Psoas muscle (tissue), 8 donors: ENCODE measurements around the gene PGAM5. TPM values are rescaled to one million over a fixed set of nuclear protein-coding genes. Genes with fewer than 3 reads are reported as not detected.
A peak's percentile ranks its signal among the peaks of the same experiment; 100 is the strongest.

Source experiments
- ATAC-seq, 4 donors: fragments of 200-7000 bp; cut with Tn5 transposase; one replicate each; pipeline ENCODE4 v1.9.1; 2020; ENCODE audit warnings: moderate library complexity in 3 of 4, mild to moderate bottlenecking in 2 of 4
- DNase-seq, 2 donors: peaks; one replicate each; pipeline ENCODE4 v3.0.0-alpha.2; 2020
- H3K27ac ChIP-seq: fragments of 200-600 bp; one replicate; pipeline ENCODE4 v1.8.0; 2022
- H3K27me3 ChIP-seq, 3 donors: fragments of 200-600 bp in 1 of 3; one replicate each; pipeline versions ENCODE4 v1.6.1 to v1.8.0; 2013 to 2022; ENCODE audit warnings: low read length in 2 of 3, mild to moderate bottlenecking in 2 of 3, moderate library complexity in 1 of 3; ENCODE audit not compliant: insufficient read depth in 3 of 3
- H3K36me3 ChIP-seq, 2 donors: fragments of 200-600 bp in 1 of 2; one replicate each; pipeline versions ENCODE4 v1.6.1 to v1.8.0; 2013 to 2022; ENCODE audit warnings: low read depth in 1 of 2, mild to moderate bottlenecking in 1 of 2, moderate library complexity in 1 of 2; ENCODE audit not compliant: insufficient read depth in 1 of 2
- H3K4me1 ChIP-seq: fragments of 200-600 bp; one replicate; pipeline ENCODE4 v1.8.0; 2022
- H3K4me3 ChIP-seq: fragments of 200-600 bp; one replicate; pipeline ENCODE4 v1.8.0; 2022; ENCODE audit warnings: mild to moderate bottlenecking
- H3K9me3 ChIP-seq: fragments of 200-600 bp; one replicate; pipeline ENCODE4 v1.8.0; 2022
- CTCF ChIP-seq: fragments of 200-600 bp; IDR thresholded peaks from one replicate; pipeline ENCODE4 v1.8.0; 2022; ENCODE audit warnings: antibody characterized with exemption
- WGBS, 3 donors: extraction: QIAGEN DNeasy Blood & Tissue Kit; methylation state at CpG; one replicate each; pipeline versions ENCODE4 v1.1.6 to v1.1.7; 2013; 5-methylcytosine and 5-hydroxymethylcytosine counted together
- intact Hi-C, 2 donors: fragments of 100-400 bp; cut with DNase I; formaldehyde crosslinking; loops; one replicate each; pipeline versions ENCODE4 v1.11.0 to v1.14.2; 2022
- polyA plus RNA-seq, 3 donors: library from polyadenylated mRNA; stranded (reverse); fragments of 200-250 nt; gene quantifications; one replicate each; pipeline ENCODE4 v1.2.3, GENCODE V29; 2013
- total RNA-seq, 4 donors: library from RNA; stranded (reverse); fragmentation: NEBNext Ultra II Directional in 2 of 4; extraction: Animal tissue kit (Norgen Biotek cat#: 25700) in 2 of 4; gene quantifications; one replicate each; pipeline versions ENCODE4 v1.2.1 to v1.2.4, GENCODE V29; 2021 to 2023
- donor health status: healthy with polysubstance abuse.
- donor health status: DM: no; HTN: no; CAD: no; lungs with moderate emphysema.
- donor health status: Bipolar disorder and iron deficiency.
- donor health status: healthy.
- donor health status: DM: yes; HTN: yes; CAD: no.
- donor health status: DM: no; HTN: no; CAD: no.
- donor health status: DM: no; HTN: no; CAD: no.
- donor health status: DM: yes; HTN: yes; CAD: no.

PGAM5 gene
- total and polyA plus RNA-seq, 7 donors = 25.3 to 62.0 (median 47.2) TPM

GRCh38 chr12:132717531-132718387 lies 7.1 kb downstream of the PGAM5 start:
- H3K36me3 ChIP-seq = peaks cover 8 to 83% of the 10 kb centered on the region in 2 donors
- 92 to 93% (median 93%) methylated on average over 59 to 61 of the region's 61 CpGs for WGBS, 3 donors
- no peaks in the 10 kb centered on the region for H3K4me1 ChIP-seq

GRCh38 chr12:132718644-132719043 lies 8.0 kb downstream of the PGAM5 start:
- Histone ChIP-seq H3K36me3 (peaks cover 15 to 89% of the 10 kb centered on the region in 2 donors), H3K27me3 (no peaks in the 10 kb centered on the region), H3K4me3 (no peak overlapping the region), H3K4me1 (no peaks in the 10 kb centered on the region), H3K9me3 (no peaks in the 10 kb centered on the region), H3K27ac (no peak overlapping the region)
- no peak for TF ChIP-seq CTCF
- DNase-seq (no peak), ATAC-seq (no peak)
- intact Hi-C loops = no loop called here
- 88 to 90% (median 90%) methylated on average over 15 to 21 of the region's 21 CpGs for WGBS, 3 donors

More at GRCh38 chr12:132717531-132718387, 7.1 kb downstream of the PGAM5 start:
- no peaks in the 10 kb centered on the region for H3K27me3 ChIP-seq
- TF ChIP-seq CTCF = no peak
- intact Hi-C loops = no loop called here
- no peaks in the 10 kb centered on the region for H3K9me3 ChIP-seq
- peak in 1 of 2 donors; percentile 48 for DNase-seq
- no peak overlapping the region for H3K4me3 ChIP-seq
- no peak overlapping the region for H3K27ac ChIP-seq
- ATAC-seq = peak in 2 of 4 donors; percentile 18 to 20

- ATAC-seq (no peak), DNase-seq (peak in 1 of 2 donors; percentile 39)
- intact Hi-C loops = no loop called here
- Histone ChIP-seq H3K27me3 (no peaks in the 10 kb centered on the region), H3K4me3 (no peak overlapping the region), H3K36me3 (peaks cover 15 to 93% of the 10 kb centered on the region in 2 donors), H3K4me1 (no peaks in the 10 kb centered on the region), H3K27ac (no peak overlapping the region), H3K9me3 (no peaks in the 10 kb centered on the region)
- 90 to 94% (median 90%) methylated on average over 31 of the region's 31 CpGs for WGBS, 3 donors
- TF ChIP-seq CTCF = no peak
These were observed 8.7 kb downstream of the PGAM5 start for GRCh38 chr12:132719141-132719953.

GRCh38 chr12:132719954-132720324 lies 9.3 kb downstream of the PGAM5 start:
- H3K36me3 ChIP-seq = peaks cover 11 to 93% of the 10 kb centered on the region in 2 donors
- no peak overlapping the region for H3K27ac ChIP-seq
- no peak for DNase-seq
- no peaks in the 10 kb centered on the region for H3K9me3 ChIP-seq
- H3K4me3 ChIP-seq = no peak overlapping the region
- intact Hi-C loops = no loop called here
- WGBS, 3 donors = 87 to 91% (median 88%) methylated on average over 12 of the region's 12 CpGs
- H3K27me3 ChIP-seq = no peaks in the 10 kb centered on the region
- no peaks in the 10 kb centered on the region for H3K4me1 ChIP-seq
- TF ChIP-seq CTCF = no peak
- no peak for ATAC-seq
